OCI-LY7 (cell line): ENCODE results near the gene HERPUD2. TPM values are rescaled to one million over a fixed set of nuclear protein-coding genes. Genes with fewer than 3 reads are reported as not detected.

Experiments
- BruUV-seq: library from RNA; stranded (reverse); fragments of 400-500 nt; replicated peaks from 2 replicates; lab custom pipeline; 2021; lab: Mats Ljungman, UMichigan
- CTCF ChIA-PET: fragments of 300-600 bp; sonication (Branson Sonifier 250); formaldehyde crosslinking; loops from one replicate; lab custom pipeline; 2022; ENCODE audit warnings: antibody characterized with exemption; ENCODE audit not compliant: unreplicated experiment; lab: Charles Lee
- POLR2A ChIA-PET: fragments of 300-600 bp; sonication (Branson Sonifier 250); formaldehyde crosslinking; loops from one replicate; lab custom pipeline; 2022; ENCODE audit warnings: antibody characterized with exemption; lab: Charles Lee
- DNase-seq: peaks from one replicate; pipeline ENCODE4 v3.0.0-alpha.2; 2015; ENCODE audit warnings: low spot score
- H2AFZ ChIP-seq: fragments of 200-600 bp; sonication (generic), shearing (Covaris generic); 2 replicates; pipeline ENCODE4 v1.6.1; 2014; ENCODE audit warnings: mild to moderate bottlenecking, antibody characterized with exemption, low read length, moderate library complexity
- H3K27ac ChIP-seq: fragments of 200-600 bp; sonication (generic); 2 replicates; pipeline ENCODE4 v1.5.1; 2014; ENCODE audit warnings: mixed run types, low read depth, mild to moderate bottlenecking, moderate library complexity, low read length, inconsistent platforms; ENCODE audit not compliant: poor library complexity, severe bottlenecking
- H3K36me3 ChIP-seq: fragments of 200-600 bp; sonication (generic); 2 replicates; pipeline ENCODE4 v1.6.1; 2014; ENCODE audit warnings: mild to moderate bottlenecking, antibody characterized with exemption, low read length, moderate library complexity, mixed read lengths; ENCODE audit not compliant: insufficient read depth
- H3K4me1 ChIP-seq: fragments of 200-600 bp; sonication (generic); 2 replicates; pipeline ENCODE4 v1.5.1; 2014; ENCODE audit warnings: mild to moderate bottlenecking, low read length; ENCODE audit not compliant: insufficient read depth, poor library complexity, severe bottlenecking
- H3K4me2 ChIP-seq: fragments of 200-600 bp; sonication (generic); 2 replicates; pipeline ENCODE4 v1.6.1; 2014; ENCODE audit warnings: mild to moderate bottlenecking, low read length
- H3K4me3 ChIP-seq: fragments of 200-600 bp; sonication (generic); 2 replicates; pipeline ENCODE4 v1.5.1; 2014; ENCODE audit warnings: mild to moderate bottlenecking, low read depth, low read length; ENCODE audit not compliant: poor library complexity, severe bottlenecking
- H3K79me2 ChIP-seq: fragments of 200-600 bp; sonication (generic); 2 replicates; pipeline ENCODE4 v1.6.1; 2016; ENCODE audit warnings: low read depth, mild to moderate bottlenecking, low read length, moderate library complexity, mixed read lengths; ENCODE audit not compliant: insufficient read depth
- H3K9me2 ChIP-seq: fragments of 200-600 bp; sonication (generic); 2 replicates; pipeline ENCODE4 v1.6.1; 2016; ENCODE audit warnings: mild to moderate bottlenecking, low read length, mixed read lengths; ENCODE audit not compliant: insufficient read depth
- H3K9me3 ChIP-seq: fragments of 200-600 bp; sonication (generic); 2 replicates; pipeline ENCODE4 v1.6.1; 2014; ENCODE audit warnings: mild to moderate bottlenecking, mixed run types, low read length, mixed read lengths
- H4K20me1 ChIP-seq: fragments of 200-600 bp; sonication (generic); 2 replicates; pipeline ENCODE4 v1.6.1; 2014; ENCODE audit warnings: mild to moderate bottlenecking, antibody characterized with exemption, low read length, moderate library complexity, mixed read lengths; ENCODE audit not compliant: insufficient read depth
- EZH2phosphoT487 ChIP-seq: fragments of 200-600 bp; sonication (generic); IDR thresholded peaks from 2 replicates; pipeline ENCODE4 v1.6.1; 2018; ENCODE audit warnings: low read depth, borderline replicate concordance, mild to moderate bottlenecking, mixed run types, antibody characterized with exemption, low read length, moderate library complexity, mixed read lengths
- intact Hi-C: fragments of 100-400 bp; cut with micrococcal nuclease; formaldehyde crosslinking; loops from one replicate; pipeline ENCODE4 v1.10.0; 2022; ENCODE audit not compliant: unreplicated experiment
- total RNA-seq, 2 experiments: library from RNA; depleted of rRNA in 1 of 2; stranded (reverse); fragments of >200 nt in 1 of 2; shearing (Covaris generic) in 1 of 2; gene quantifications; 2 replicates each; pipeline ENCODE4 v1.2.3, GENCODE V29; 2014 to 2022
- TF ChIP-seq, protein P1 (sequence below): fragments of 200-600 bp; sonication (generic); conservative IDR thresholded peaks from 2 replicates; pipeline ENCODE4 v1.5.1; 2014; ENCODE audit warnings: mild to moderate bottlenecking, antibody characterized with exemption, low read length, moderate library complexity, mixed read lengths

HERPUD2 gene
- total RNA-seq, 2 experiments from 2014 or later = 11.9 to 20.6 TPM

DNA sequence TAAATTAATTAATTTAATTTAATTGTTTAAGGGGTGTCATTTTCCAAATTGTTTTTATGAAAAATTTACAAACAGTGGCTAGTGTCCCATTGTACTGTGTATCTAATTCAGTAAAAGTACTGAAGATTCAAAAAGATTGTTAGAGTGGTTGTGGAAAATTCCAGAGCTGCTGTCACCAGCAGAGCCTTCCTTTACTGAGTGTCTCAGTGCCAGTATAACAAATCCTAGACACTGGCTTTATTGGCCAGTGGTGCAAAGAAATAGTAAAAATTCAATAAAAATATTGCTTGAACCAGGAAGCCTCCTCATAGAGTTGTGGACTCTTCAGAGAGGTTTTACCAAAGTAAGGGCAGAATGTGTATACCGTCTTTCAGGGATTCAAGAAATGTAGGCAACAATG, 23.1 kb upstream of the HERPUD2 start:
- Histone ChIP-seq H3K36me3 (no peaks in the 10 kb centered on the region), H3K79me2 (no peaks in the 10 kb centered on the region), H4K20me1 (no peaks in the 10 kb centered on the region), H3K9me3 (peaks cover 6% of the 10 kb centered on the region; the same call in 1 of the 2 replicates), H3K27ac (no peak overlapping the region), H3K4me1 (peaks cover 75% of the 10 kb centered on the region), H2AFZ (peak overlapping the region; percentile 10; the same call in 1 of the 2 replicates), H3K9me2 (no peaks in the 10 kb centered on the region), H3K4me2 (no peak overlapping the region), H3K4me3 (no peak overlapping the region)
- BruUV-seq = no TSS peak
- intact Hi-C loops = no loop called here
- CTCF ChIA-PET = no interaction called here
- no peak for DNase-seq
- no peak for TF ChIP-seq EZH2phosphoT487
- TF ChIP-seq, protein P1, sequence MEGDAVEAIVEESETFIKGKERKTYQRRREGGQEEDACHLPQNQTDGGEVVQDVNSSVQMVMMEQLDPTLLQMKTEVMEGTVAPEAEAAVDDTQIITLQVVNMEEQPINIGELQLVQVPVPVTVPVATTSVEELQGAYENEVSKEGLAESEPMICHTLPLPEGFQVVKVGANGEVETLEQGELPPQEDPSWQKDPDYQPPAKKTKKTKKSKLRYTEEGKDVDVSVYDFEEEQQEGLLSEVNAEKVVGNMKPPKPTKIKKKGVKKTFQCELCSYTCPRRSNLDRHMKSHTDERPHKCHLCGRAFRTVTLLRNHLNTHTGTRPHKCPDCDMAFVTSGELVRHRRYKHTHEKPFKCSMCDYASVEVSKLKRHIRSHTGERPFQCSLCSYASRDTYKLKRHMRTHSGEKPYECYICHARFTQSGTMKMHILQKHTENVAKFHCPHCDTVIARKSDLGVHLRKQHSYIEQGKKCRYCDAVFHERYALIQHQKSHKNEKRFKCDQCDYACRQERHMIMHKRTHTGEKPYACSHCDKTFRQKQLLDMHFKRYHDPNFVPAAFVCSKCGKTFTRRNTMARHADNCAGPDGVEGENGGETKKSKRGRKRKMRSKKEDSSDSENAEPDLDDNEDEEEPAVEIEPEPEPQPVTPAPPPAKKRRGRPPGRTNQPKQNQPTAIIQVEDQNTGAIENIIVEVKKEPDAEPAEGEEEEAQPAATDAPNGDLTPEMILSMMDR = no peak
- POLR2A ChIA-PET = interaction anchor here (2.1 to 6.4 kb wide), 2 partner anchors 11 to 82 kb away, joined by 9 to 58 read pairs; partner anchors contain the start of gene SEPTIN7

DNA sequence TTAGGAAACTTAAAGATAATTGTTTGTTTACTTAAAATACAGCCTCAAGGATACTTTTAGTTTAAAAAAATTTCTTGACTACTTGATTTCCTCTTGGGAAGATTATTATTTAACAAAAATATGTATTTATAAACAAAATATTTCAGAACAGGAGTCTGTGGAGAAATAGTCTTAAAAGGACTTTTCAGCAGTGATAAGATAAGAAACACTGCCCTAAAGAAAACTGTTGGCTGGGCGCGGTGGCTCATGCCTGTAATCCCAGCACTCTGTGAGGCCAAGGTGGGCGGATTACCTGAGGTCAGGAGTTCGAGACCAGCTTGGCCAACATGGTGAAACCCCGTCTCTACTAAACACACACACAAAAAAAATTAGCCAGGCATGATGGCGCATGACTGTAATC, 22.6 kb upstream of the HERPUD2 start:
- intact Hi-C loops = no loop called here
- POLR2A ChIA-PET = interaction anchor here (2.1 to 6.4 kb wide), 2 partner anchors 11 to 83 kb away, joined by 9 to 58 read pairs; partner anchors contain the start of gene SEPTIN7
- Histone ChIP-seq H3K9me3 (peaks cover under 1% of the 10 kb centered on the region; the same call in 1 of the 2 replicates), H3K79me2 (no peaks in the 10 kb centered on the region), H2AFZ (peak overlapping the region; percentile 58; the same call in 1 of the 2 replicates), H3K4me2 (no peak overlapping the region), H4K20me1 (no peaks in the 10 kb centered on the region), H3K4me3 (no peak overlapping the region), H3K27ac (no peak overlapping the region), H3K36me3 (no peaks in the 10 kb centered on the region), H3K4me1 (peaks cover 71% of the 10 kb centered on the region), H3K9me2 (no peaks in the 10 kb centered on the region)
- BruUV-seq = no TSS peak
- no peak for DNase-seq
- CTCF ChIA-PET = no interaction called here
- no peak for TF ChIP-seq EZH2phosphoT487
- TF ChIP-seq, protein P1 = no peak

DNA sequence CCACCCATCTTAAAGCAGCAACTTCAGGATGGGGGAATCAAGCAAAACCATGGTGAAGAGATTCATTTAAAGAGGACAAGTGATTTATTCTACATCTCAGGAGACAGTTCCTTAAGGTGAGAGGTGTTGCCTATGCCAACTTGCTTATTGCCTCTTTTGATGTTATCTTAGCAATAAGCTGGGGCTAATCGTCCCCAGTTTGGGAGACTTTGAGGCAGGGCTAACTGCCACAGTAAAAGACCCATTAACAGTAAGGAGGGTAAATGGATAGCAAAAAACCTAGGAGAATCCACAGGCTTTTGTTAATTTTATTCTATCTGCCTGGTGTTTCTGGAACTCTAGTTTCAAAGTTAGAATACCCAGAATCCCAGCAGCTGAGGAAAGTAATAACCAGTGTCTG, 22.1 kb upstream of the HERPUD2 start:
- no peak overlapping the region for H3K4me3 ChIP-seq
- peaks cover 66% of the 10 kb centered on the region for H3K4me1 ChIP-seq
- H3K79me2 ChIP-seq = no peaks in the 10 kb centered on the region
- H3K4me2 ChIP-seq = peak overlapping the region; percentile 48
- H4K20me1 ChIP-seq = no peaks in the 10 kb centered on the region
- H2AFZ ChIP-seq = peak overlapping the region; percentile 58
- H3K9me3 ChIP-seq = no peaks in the 10 kb centered on the region
- H3K9me2 ChIP-seq = no peaks in the 10 kb centered on the region
- BruUV-seq = no TSS peak
- no peaks in the 10 kb centered on the region for H3K36me3 ChIP-seq
- H3K27ac ChIP-seq = no peak overlapping the region
- DNase-seq = no peak
- intact Hi-C loops = no loop called here
- TF ChIP-seq EZH2phosphoT487 = no peak
- TF ChIP-seq, protein P1 = no peak
- ChIA-PET POLR2A (interaction anchor here (2.1 to 6.4 kb wide), 2 partner anchors 12 to 83 kb away, joined by 9 to 58 read pairs; partner anchors contain the start of gene SEPTIN7), CTCF (no interaction called here)
